Stomach (tissue), 9 donors: ENCODE results near the gene CYBA. TPM values are rescaled to one million over a fixed set of nuclear protein-coding genes. Genes with fewer than 3 reads are reported as not detected.

Experiments
- DNase-seq, 2 donors: peaks; one replicate each; pipeline versions ENCODE4 v3.0.0 to v3.0.0-alpha.2; 2013 to 2019
- H3K27ac ChIP-seq, 5 donors: fragments of 200-600 bp in 4 of 5; sonication (generic) in 4 of 5; one replicate each; pipeline ENCODE4 v1.5.1; 2013 to 2019; ENCODE audit warnings: mild to moderate bottlenecking in 1 of 5, moderate library complexity in 1 of 5
- H3K27me3 ChIP-seq, 3 donors: fragments of 200-600 bp; sonication (generic); one replicate each; pipeline ENCODE4 v1.5.1; 2017 to 2019; ENCODE audit warnings: mixed run types in 1 of 3
- H3K36me3 ChIP-seq, 4 donors: fragments of 200-600 bp; sonication (generic); 1 replicate in 3 of 4; 2 replicates in 1 of 4; pipeline ENCODE4 v1.5.1; 2016 to 2019
- H3K4me1 ChIP-seq, 4 donors: fragments of 200-600 bp; sonication (generic); one replicate each; pipeline ENCODE4 v1.5.1; 2016 to 2019
- H3K4me3 ChIP-seq, 4 donors: fragments of 200-600 bp; sonication (generic) in 3 of 4; one replicate each; pipeline ENCODE4 v1.5.1; 2016 to 2019; ENCODE audit warnings: mild to moderate bottlenecking in 1 of 4
- H3K9me3 ChIP-seq, 4 donors: fragments of 200-600 bp; sonication (generic); one replicate each; pipeline ENCODE4 v1.5.1; 2016 to 2019
- CTCF ChIP-seq, 7 experiments: fragments of 450-650 bp in 4 of 7; fragments of 200-600 bp in 3 of 7; sonication (generic) in 3 of 7; IDR thresholded peaks; one replicate each; pipeline ENCODE4 v1.5.1; 2016 to 2019; ENCODE audit warnings: antibody characterized with exemption in 7 of 7, control low read depth in 2 of 7, mild to moderate bottlenecking in 1 of 7
- EP300 ChIP-seq: sonication (generic); formaldehyde crosslinking; IDR thresholded peaks from one replicate; pipeline ENCODE4 v1.6.1; 2017; ENCODE audit warnings: antibody characterized with exemption
- POLR2A ChIP-seq, 4 donors: fragments of 450-650 bp; IDR thresholded peaks; one replicate each; pipeline ENCODE4 v1.6.1; 2016; ENCODE audit warnings: antibody characterized with exemption in 4 of 4, control low read depth in 2 of 4, mild to moderate bottlenecking in 1 of 4, moderate library complexity in 1 of 4
- POLR2AphosphoS5 ChIP-seq, 3 donors: sonication (generic); formaldehyde crosslinking; IDR thresholded peaks; one replicate each; pipeline ENCODE4 v1.6.1; 2016; ENCODE audit warnings: antibody characterized with exemption in 3 of 3
- WGBS, 5 donors: extraction: QIAGEN DNeasy Blood & Tissue Kit in 3 of 5; methylation state at CpG; one replicate each; pipeline versions ENCODE4 v1.1.5 to v1.1.7; 2013 to 2018; 5-methylcytosine and 5-hydroxymethylcytosine counted together
- intact Hi-C: fragments of 100-400 bp; cut with DNase I; formaldehyde crosslinking; loops from one replicate; pipeline ENCODE4 v1.15.1; 2023; ENCODE audit warnings: low total_unique reads
- polyA plus RNA-seq, 3 donors: library from polyadenylated mRNA; stranded (reverse); fragments of 200-250 nt; gene quantifications; one replicate each; pipeline ENCODE4 v1.2.3, GENCODE V29; 2013
- total RNA-seq, 5 donors: library from RNA; depleted of rRNA; stranded (reverse); fragments of >200 nt; gene quantifications; one replicate each; pipeline versions ENCODE4 v1.1.0 to v1.2.3, GENCODE V29; 2014 to 2016
- donor health status: healthy with polysubstance abuse.
- donor health status: Bipolar disorder and iron deficiency.
- donor health status: healthy.

The CYBA gene
- total and polyA plus RNA-seq, 8 donors: 21.0 to 480 (median 162) TPM

DNA sequence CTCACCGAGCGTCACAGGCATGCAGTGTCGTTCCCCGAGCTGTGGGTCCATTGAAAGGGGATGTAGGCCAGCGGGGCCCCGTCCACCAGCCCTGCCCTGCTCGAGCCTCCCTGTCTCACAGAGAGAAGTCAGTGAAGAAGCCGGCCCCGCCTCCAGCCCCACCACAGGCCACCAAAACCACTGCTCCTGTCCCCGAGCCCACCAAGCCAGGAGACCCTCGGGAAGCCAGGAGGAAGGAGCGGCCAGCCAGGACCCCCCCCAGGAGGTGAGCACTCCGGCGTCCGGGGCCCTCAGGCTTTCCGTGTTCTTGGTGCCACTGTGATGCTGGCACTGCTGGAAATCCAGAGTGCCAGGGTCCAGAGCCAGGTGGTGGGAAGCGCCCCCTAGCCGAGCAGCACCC, 26.4 kb downstream of the CYBA start:
- WGBS, 5 donors: 91 to 95% (median 94%) methylated on average over 9 to 18 of the region's 18 CpGs
- Histone ChIP-seq H3K4me1 (peaks cover 0 to 12% (median under 1%) of the 10 kb centered on the region in 4 donors), H3K4me3 (no peak overlapping the region), H3K27ac (no peak overlapping the region), H3K9me3 (no peaks in the 10 kb centered on the region), H3K36me3 (peaks cover 62 to 89% (median 84%) of the 10 kb centered on the region in 4 donors), H3K27me3 (no peaks in the 10 kb centered on the region)
- no peak for DNase-seq
- intact Hi-C loops: no loop called here
- TF ChIP-seq POLR2AphosphoS5 (IDR thresholded peaks at IDR 0.05): no peak
- TF ChIP-seq CTCF (IDR thresholded peaks at IDR 0.05): no peak
- no peak for TF ChIP-seq POLR2A (IDR thresholded peaks at IDR 0.05)
- no peak for TF ChIP-seq EP300

DNA sequence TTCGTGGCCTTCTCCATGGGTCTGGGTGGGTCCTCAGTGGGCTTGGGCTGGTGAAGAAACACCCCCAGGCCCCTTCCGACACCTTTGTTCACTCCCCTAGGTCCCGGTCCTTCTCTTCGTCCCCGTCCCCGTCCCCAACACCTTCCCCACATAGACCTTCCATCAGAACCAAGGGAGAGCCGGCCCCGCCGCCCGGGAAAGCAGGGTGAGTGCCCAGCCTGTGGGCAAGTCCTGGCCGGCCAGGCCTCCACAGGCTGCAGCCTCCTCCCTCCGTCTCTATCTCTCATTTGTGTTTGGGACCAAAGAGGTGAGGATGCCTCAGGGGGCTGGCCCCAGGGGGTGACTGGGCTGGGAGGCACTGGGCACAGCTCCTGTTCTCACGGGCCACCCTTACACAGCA, 27.0 kb downstream of the CYBA start:
- H3K36me3 ChIP-seq: peaks cover 59 to 89% (median 81%) of the 10 kb centered on the region in 4 donors
- no peaks in the 10 kb centered on the region for H3K9me3 ChIP-seq
- H3K27me3 ChIP-seq: no peaks in the 10 kb centered on the region
- intact Hi-C loops: no loop called here
- 93 to 98% (median 95%) methylated on average over 11 to 13 of the region's 13 CpGs for WGBS, 5 donors
- H3K4me1 ChIP-seq: peaks cover 0 to 19% (median 7%) of the 10 kb centered on the region in 4 donors
- no peak for DNase-seq
- TF ChIP-seq POLR2A (IDR thresholded peaks at IDR 0.05) (no peak), CTCF (IDR thresholded peaks at IDR 0.05) (no peak), EP300 (no peak), POLR2AphosphoS5 (IDR thresholded peaks at IDR 0.05) (no peak)
- no peak overlapping the region for H3K4me3 ChIP-seq
- H3K27ac ChIP-seq: no peak overlapping the region

DNA sequence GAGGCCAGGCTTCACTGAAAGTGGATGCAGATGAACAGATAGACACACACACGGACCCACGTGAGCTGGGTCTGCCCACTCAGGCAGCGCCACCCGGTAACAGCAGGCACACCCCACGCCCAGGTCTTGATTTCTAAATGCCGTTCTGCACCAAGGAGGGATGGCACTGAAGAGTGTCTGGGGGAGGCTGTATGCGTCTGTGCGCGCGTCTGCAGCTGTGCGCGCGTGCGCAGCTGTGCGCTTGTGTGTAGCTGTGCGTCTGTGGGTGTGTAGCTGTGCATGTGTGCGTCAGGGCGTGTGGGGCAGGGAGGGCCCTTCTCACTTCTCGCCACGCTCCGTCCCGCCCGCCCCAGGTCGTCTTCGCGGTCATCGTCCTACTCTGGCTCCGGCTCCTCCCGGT, 28.0 kb downstream of the CYBA start:
- no peaks in the 10 kb centered on the region for H3K27me3 ChIP-seq
- no peak for DNase-seq
- no peaks in the 10 kb centered on the region for H3K9me3 ChIP-seq
- intact Hi-C loops: no loop called here
- TF ChIP-seq POLR2AphosphoS5 (IDR thresholded peaks at IDR 0.05) (no peak), CTCF (IDR thresholded peaks at IDR 0.05) (no peak), EP300 (no peak), POLR2A (IDR thresholded peaks at IDR 0.05) (no peak)
- no peak overlapping the region for H3K27ac ChIP-seq
- peaks cover 10 to 28% (median 17%) of the 10 kb centered on the region in 4 donors for H3K4me1 ChIP-seq
- no peak overlapping the region for H3K4me3 ChIP-seq
- peaks cover 49 to 89% (median 78%) of the 10 kb centered on the region in 4 donors for H3K36me3 ChIP-seq
- 94 to 97% (median 96%) methylated on average over 28 to 29 of the region's 29 CpGs for WGBS, 5 donors

DNA sequence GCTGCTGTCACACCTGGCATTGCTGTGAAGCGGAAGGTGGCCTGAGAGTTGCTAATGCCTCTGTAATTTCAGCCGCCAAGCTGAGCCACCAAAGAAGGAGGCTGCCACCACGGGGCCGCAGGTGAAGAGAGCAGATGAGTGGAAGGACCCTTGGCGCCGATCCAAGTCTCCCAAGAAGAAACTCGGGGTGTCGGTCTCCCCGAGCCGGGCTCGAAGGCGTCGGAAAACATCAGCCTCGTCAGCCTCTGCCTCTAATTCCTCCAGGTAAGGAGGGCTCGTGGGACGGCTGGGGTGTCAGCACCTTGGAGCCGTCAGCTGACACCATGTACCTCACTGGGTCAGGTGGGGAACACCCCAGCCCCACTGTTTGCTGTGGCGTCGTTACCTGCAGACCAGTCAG, 28.7 kb downstream of the CYBA start:
- intact Hi-C loops: no loop called here
- Histone ChIP-seq H3K27me3 (no peaks in the 10 kb centered on the region), H3K36me3 (peaks cover 48 to 89% (median 74%) of the 10 kb centered on the region in 4 donors), H3K4me1 (peaks cover 16 to 36% (median 23%) of the 10 kb centered on the region in 4 donors), H3K4me3 (no peak overlapping the region), H3K9me3 (no peaks in the 10 kb centered on the region), H3K27ac (no peak overlapping the region)
- TF ChIP-seq CTCF (IDR thresholded peaks at IDR 0.05) (no peak), EP300 (no peak), POLR2A (IDR thresholded peaks at IDR 0.05) (no peak)
- no peak for DNase-seq
- 85 to 93% (median 93%) methylated on average over 19 of the region's 19 CpGs for WGBS, 5 donors
